HG02798 (cell line): Measurements from ENCODE around the gene TGM6.

Experiments
- ATAC-seq: cut with Tn5 transposase; IDR thresholded peaks from one replicate; pipeline ENCODE4 v1.9.1; 2021; ENCODE audit warnings: mild to moderate bottlenecking; ENCODE audit not compliant: unreplicated experiment, poor library complexity

Gene TGM6

GRCh38 chr20:2380601-2381000, at the start of gene TGM6:
TSS of gene TGM6 (plus strand) at chr20:2380901. CDS start at chr20:2380969, 68 bp downstream.
- no peak for ATAC-seq

GRCh38 chr20:2331106-2331505, 49.6 kb upstream of the TGM6 start:
- no peak for ATAC-seq

GRCh38 chr20:2331901-2332565, 48.7 kb upstream of the TGM6 start:
- no peak for ATAC-seq

GRCh38 chr20:2332711-2333110, 48.0 kb upstream of the TGM6 start:
- no peak for ATAC-seq

- ATAC-seq = no peak
These were observed 46.9 kb upstream of the TGM6 start for GRCh38 chr20:2333821-2334220.

- no peak for ATAC-seq
These were observed 45.4 kb upstream of the TGM6 start for GRCh38 chr20:2335096-2335870.

- ATAC-seq = no peak
These were observed 44.2 kb upstream of the TGM6 start for GRCh38 chr20:2336471-2336870.

GRCh38 chr20:2337142-2337541, 43.6 kb upstream of the TGM6 start:
- ATAC-seq = no peak

GRCh38 chr20:2338411-2339066, 42.2 kb upstream of the TGM6 start:
- ATAC-seq = no peak

GRCh38 chr20:2340136-2340535, 40.6 kb upstream of the TGM6 start:
- no peak for ATAC-seq

GRCh38 chr20:2340823-2341222, 39.9 kb upstream of the TGM6 start:
- no peak for ATAC-seq

GRCh38 chr20:2341336-2341735, 39.4 kb upstream of the TGM6 start:
- ATAC-seq = no peak

- no peak for ATAC-seq
These were observed 38.5 kb upstream of the TGM6 start for GRCh38 chr20:2342243-2342642.

GRCh38 chr20:2346188-2346587, 34.5 kb upstream of the TGM6 start:
- no peak for ATAC-seq

GRCh38 chr20:2348336-2348735, 32.4 kb upstream of the TGM6 start:
- ATAC-seq = no peak

GRCh38 chr20:2349801-2350200, 30.9 kb upstream of the TGM6 start:
- ATAC-seq = no peak

GRCh38 chr20:2350606-2351005, 30.1 kb upstream of the TGM6 start:
- no peak for ATAC-seq

GRCh38 chr20:2353231-2353630, 27.5 kb upstream of the TGM6 start:
- no peak for ATAC-seq

- no peak for ATAC-seq
These were observed 23.6 kb upstream of the TGM6 start for GRCh38 chr20:2357114-2357513.

- ATAC-seq = no peak
These were observed 22.7 kb upstream of the TGM6 start for GRCh38 chr20:2358006-2358405.

- no peak for ATAC-seq
These were observed 19.6 kb upstream of the TGM6 start for GRCh38 chr20:2361035-2361593.
